GM19397 (cell line): ENCODE data around the gene KCTD3.

Source experiments
- ATAC-seq: cut with Tn5 transposase; IDR thresholded peaks from one replicate; pipeline ENCODE4 v1.9.1; 2021; ENCODE audit warnings: mild to moderate bottlenecking, moderate library complexity; ENCODE audit not compliant: unreplicated experiment

KCTD3 gene

DNA sequence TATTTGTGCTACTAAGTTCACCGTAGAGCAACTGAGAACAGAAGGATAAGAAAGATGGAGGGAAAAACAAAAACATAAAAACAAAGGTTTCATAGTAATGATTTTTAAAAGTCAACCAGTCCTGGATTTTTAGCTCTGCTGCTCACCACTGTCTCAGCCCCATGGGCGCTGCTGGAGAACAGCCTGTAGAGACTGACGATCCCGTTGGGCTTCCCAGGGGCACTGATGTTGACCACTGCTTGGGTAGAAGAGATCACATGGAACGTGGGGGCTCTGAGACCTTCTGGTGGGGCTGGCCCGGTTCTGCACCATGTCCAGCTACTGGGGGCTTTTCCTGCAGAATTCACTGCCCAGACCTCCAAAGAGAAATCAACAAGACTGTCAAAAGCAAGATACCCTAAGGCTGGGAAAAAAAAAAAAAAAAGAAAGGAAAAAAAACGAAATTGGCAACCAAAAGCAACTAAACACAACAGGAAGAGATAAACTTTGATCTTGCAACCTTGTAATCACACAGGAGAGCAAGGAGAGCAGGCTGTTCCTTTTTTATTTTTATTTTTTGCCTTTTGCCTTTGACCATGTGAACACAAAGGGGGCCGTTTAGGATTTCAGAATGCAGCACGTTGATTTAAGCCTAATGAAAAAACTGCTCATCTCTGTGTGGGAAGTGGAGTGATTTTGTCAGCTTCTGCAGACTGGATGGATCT is 83.5 kb downstream of the KCTD3 start:
- ATAC-seq: no peak

DNA sequence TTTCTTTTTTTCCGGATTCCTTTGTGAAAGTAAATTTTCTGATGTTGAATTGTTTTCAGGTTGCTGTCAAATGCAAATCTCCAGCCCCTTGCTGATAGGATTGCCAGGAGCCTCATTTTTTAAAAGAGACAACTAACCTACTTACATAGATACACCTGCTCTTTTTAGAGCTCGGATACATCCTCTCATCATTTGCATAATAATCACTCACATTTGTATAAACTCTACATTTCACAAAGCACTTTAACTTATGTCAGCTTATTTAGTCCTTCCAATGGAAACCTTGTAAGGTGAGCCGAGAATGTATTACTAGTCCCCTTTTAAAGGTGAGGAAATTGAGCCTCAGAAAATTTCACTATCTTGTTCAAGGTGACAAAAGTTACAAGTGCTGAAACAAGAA is 84.8 kb downstream of the KCTD3 start:
- no peak for ATAC-seq

DNA sequence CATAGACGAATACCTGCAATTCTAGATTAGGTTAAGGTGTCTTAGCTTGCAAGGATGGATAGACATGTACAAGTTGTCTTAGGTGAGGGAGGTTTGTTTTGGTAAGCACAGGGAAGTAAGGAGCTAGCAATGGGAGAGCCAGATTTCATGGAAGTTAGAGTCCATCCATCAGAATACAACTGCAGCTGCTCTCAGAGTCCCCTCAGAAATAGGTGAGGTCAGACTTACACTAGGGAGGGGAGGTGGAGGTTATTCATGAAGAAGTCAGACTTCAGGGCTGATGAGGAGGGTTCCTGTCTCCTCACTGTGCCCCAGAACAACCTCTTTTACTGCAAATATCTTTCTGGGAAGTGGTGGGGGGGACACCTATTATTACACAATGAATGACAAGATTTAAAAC is 85.3 kb downstream of the KCTD3 start:
- no peak for ATAC-seq

DNA sequence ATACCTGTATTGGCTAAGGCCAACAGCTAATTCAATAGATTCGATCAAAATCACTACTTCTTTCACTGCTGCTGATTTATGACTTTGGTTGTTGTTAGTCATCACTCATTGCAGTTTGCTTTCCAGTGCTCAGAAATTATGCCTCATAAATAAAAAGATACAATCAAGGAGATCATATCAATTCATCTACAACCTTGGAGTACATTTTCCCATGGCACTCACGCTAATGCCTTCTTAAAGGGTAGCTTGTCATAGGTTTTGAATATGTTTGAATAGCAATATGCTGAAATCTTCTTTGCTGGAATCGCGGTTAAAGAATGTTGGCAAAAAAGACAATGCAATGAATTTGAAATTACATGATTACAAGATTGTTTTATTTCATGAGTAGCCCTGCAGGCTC is 89.9 kb downstream of the KCTD3 start:
- ATAC-seq: no peak

GRCh38 chr1:215660259-215660658 is 93.2 kb downstream of the KCTD3 start:
- no peak for ATAC-seq

GRCh38 chr1:215661033-215661432 is 93.9 kb downstream of the KCTD3 start:
- ATAC-seq: no peak

DNA sequence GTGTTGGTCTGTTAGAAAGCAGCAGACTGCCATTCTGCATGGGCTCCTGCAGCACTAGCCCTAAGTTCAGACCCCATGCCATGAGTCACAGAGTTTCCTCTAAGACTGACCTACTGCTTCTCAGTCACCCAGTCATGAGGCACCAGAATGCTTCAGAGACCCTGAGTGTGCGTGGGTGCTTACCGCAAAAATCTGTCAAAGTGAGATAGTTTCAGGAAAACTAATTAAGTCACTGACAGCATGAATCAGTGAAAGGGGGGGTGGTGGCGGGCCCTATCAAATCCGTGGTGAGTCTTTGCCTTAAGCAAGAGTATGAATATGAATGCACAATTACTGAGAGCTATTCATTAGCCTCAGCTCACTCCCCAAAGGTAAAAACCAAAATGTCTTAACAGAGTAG is 98.1 kb downstream of the KCTD3 start:
- ATAC-seq: no peak

- ATAC-seq: no peak
Observed at GRCh38 chr1:215667761-215668160, 100.7 kb downstream of the KCTD3 start.

DNA sequence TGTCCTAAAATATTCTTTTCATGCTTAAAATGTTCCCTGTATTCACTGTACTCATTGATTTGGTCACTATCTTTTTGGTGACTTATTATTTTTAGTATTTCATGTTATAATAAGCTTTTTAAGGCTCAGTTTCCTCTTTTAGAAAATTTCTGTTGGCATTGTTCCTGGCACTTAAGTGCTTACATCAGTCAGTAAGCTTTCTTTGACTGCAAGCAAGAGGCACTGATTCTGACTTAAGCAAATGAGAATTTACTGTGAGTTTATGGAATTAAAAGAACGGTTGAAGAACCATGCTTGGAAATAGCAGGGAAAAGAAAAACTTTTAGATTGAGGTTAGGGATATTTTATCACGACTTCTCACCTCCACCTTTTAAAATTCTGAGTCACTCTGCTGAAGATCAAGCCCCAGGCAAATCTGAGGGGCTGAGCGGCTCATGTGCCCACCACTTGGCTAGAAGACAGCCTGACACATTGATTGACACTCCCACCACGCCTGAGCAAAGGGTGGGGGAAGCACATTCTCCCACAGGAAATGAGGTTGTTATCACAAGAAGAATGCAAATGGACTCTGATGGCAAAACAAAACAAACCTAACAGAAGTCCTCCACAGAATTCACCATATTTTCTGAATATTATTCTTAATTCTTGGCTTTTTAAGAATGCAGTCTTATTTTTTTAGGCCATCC is 102.8 kb downstream of the KCTD3 start:
- no peak for ATAC-seq
